GM12878 (cell line): ENCODE results near the gene NPAS3.

Source experiments
- BACH1 ChIP-seq: fragments of 450-650 bp; IDR thresholded peaks from 2 replicates; pipeline ENCODE4 v1.6.1; 2017; ENCODE audit warnings: mild to moderate bottlenecking, borderline replicate concordance
- BCL11A ChIP-seq: IDR thresholded peaks from 2 replicates; pipeline ENCODE4 v1.6.1; 2011; ENCODE audit warnings: low read depth, low read length
- CREB1 ChIP-seq: IDR thresholded peaks from 2 replicates; pipeline ENCODE4 v1.6.1; 2012; ENCODE audit warnings: low read depth, mild to moderate bottlenecking, inconsistent platforms
- CREM ChIP-seq: IDR thresholded peaks from 2 replicates; pipeline ENCODE4 v1.6.1; 2014; ENCODE audit warnings: antibody characterized with exemption, low read depth
- EZH2 ChIP-seq: IDR thresholded peaks from 2 replicates; pipeline ENCODE4 v1.6.1; 2012; ENCODE audit warnings: low read depth, mild to moderate bottlenecking, control low read depth, inconsistent platforms, low read length, borderline replicate concordance; ENCODE audit not compliant: control insufficient read depth
- JUND ChIP-seq: IDR thresholded peaks from 2 replicates; pipeline ENCODE4 v1.6.1; 2012; ENCODE audit warnings: low read depth, mild to moderate bottlenecking, low read length, improper control_type of control experiment, moderate library complexity
- KAT2A ChIP-seq: conservative IDR thresholded peaks from 2 replicates; pipeline ENCODE4 v1.6.1; 2011; ENCODE audit warnings: low read depth, low read length; ENCODE audit not compliant: control insufficient read depth
- NFYB ChIP-seq: IDR thresholded peaks from 2 replicates; pipeline ENCODE4 v1.6.1; 2011; ENCODE audit warnings: low read depth, mild to moderate bottlenecking, low read length, improper control_type of control experiment, moderate library complexity; ENCODE audit not compliant: insufficient read depth
- PAX8 ChIP-seq: fragments of 450-650 bp; IDR thresholded peaks from 2 replicates; pipeline ENCODE4 v1.6.1; 2017; ENCODE audit warnings: mild to moderate bottlenecking, moderate library complexity
- POLR2A ChIP-seq: IDR thresholded peaks from 2 replicates; pipeline ENCODE4 v1.6.1; 2011; ENCODE audit warnings: low read depth, mild to moderate bottlenecking, low read length
- PRDM15 ChIP-seq: fragments of 450-650 bp; formaldehyde crosslinking; IDR thresholded peaks from 2 replicates; pipeline ENCODE4 v1.4.0; 2020; ENCODE audit warnings: mild to moderate bottlenecking, moderate library complexity
- TAF1 ChIP-seq: IDR thresholded peaks from 2 replicates; pipeline ENCODE4 v1.6.1; 2011; ENCODE audit warnings: mild to moderate bottlenecking, low read depth, low read length, borderline replicate concordance
- ZNF24 ChIP-seq: fragments of 450-650 bp; IDR thresholded peaks from 2 replicates; pipeline ENCODE4 v1.6.1; 2017; ENCODE audit warnings: antibody characterized with exemption, mild to moderate bottlenecking
- TF ChIP-seq, protein P1 (sequence below), 3 experiments: IDR thresholded peaks in 2 of 3; conservative IDR thresholded peaks in 1 of 3; 2 replicates each; pipeline ENCODE4 v1.5.1; 2011; ENCODE audit warnings: low read depth in 3 of 3, low read length in 3 of 3, mild to moderate bottlenecking in 3 of 3, control low read depth in 2 of 3, moderate library complexity in 2 of 3, inconsistent platforms in 1 of 3, mixed read lengths in 1 of 3; ENCODE audit not compliant: control insufficient read depth in 2 of 3, insufficient read depth in 1 of 3; ENCODE audit errors: extremely low read depth in 1 of 3

GRCh38 chr14:33259764-33260163 lies 321.1 kb downstream of the NPAS3 start:
- TF ChIP-seq, protein P1, sequence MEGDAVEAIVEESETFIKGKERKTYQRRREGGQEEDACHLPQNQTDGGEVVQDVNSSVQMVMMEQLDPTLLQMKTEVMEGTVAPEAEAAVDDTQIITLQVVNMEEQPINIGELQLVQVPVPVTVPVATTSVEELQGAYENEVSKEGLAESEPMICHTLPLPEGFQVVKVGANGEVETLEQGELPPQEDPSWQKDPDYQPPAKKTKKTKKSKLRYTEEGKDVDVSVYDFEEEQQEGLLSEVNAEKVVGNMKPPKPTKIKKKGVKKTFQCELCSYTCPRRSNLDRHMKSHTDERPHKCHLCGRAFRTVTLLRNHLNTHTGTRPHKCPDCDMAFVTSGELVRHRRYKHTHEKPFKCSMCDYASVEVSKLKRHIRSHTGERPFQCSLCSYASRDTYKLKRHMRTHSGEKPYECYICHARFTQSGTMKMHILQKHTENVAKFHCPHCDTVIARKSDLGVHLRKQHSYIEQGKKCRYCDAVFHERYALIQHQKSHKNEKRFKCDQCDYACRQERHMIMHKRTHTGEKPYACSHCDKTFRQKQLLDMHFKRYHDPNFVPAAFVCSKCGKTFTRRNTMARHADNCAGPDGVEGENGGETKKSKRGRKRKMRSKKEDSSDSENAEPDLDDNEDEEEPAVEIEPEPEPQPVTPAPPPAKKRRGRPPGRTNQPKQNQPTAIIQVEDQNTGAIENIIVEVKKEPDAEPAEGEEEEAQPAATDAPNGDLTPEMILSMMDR (IDR thresholded peaks at IDR 0.05 in 2 of 3, conservative IDR thresholded peaks at IDR 0.05 in 1 of 3; ENCODE audit: control insufficient read depth in 2 of 3, extremely low read depth in 1 of 3, insufficient read depth in 1 of 3, low read depth in 3 of 3, low read length in 3 of 3): no peak
- TF ChIP-seq EZH2: no peak
- TF ChIP-seq POLR2A: no peak
- TF ChIP-seq TAF1: no peak
- no peak for TF ChIP-seq BCL11A
- no peak for TF ChIP-seq CREB1
- TF ChIP-seq ZNF24: no peak
- no peak for TF ChIP-seq JUND
- no peak for TF ChIP-seq PAX8
- TF ChIP-seq NFYB: no peak
- TF ChIP-seq BACH1: no peak
- no peak for TF ChIP-seq KAT2A
- no peak for TF ChIP-seq CREM
- TF ChIP-seq PRDM15 (CRISPR knock-in tag): no peak
